Measurements from ENCODE around the gene KIRREL3. TPM values are rescaled to one million over a fixed set of nuclear protein-coding genes. Genes with fewer than 3 reads are reported as not detected.

KIRREL3 gene
- total RNA-seq, 1 donor from 2014 or later: 0.26 TPM

GRCh38 chr11:126896025-126896424, 104.5 kb downstream of the KIRREL3 start:
- DNase-seq (ENCODE audit: low spot score, unreplicated experiment): no peak
- peaks cover 55% of the 10 kb centered on the region for H3K27me3 Mint-ChIP-seq
- no peak for TF ChIP-seq CTCF (IDR thresholded peaks at IDR 0.05; ENCODE audit: unreplicated experiment)
- no peaks in the 10 kb centered on the region for H3K4me1 Mint-ChIP-seq (ENCODE audit: low read depth)
- H3K36me3 Mint-ChIP-seq (ENCODE audit: insufficient read depth): no peaks in the 10 kb centered on the region
- H3K27ac Mint-ChIP-seq: no peak overlapping the region
- no peak overlapping the region for H3K4me3 Mint-ChIP-seq (ENCODE audit: low read depth)
- no peaks in the 10 kb centered on the region for H3K9me3 Mint-ChIP-seq (ENCODE audit: low read depth)

DNA sequence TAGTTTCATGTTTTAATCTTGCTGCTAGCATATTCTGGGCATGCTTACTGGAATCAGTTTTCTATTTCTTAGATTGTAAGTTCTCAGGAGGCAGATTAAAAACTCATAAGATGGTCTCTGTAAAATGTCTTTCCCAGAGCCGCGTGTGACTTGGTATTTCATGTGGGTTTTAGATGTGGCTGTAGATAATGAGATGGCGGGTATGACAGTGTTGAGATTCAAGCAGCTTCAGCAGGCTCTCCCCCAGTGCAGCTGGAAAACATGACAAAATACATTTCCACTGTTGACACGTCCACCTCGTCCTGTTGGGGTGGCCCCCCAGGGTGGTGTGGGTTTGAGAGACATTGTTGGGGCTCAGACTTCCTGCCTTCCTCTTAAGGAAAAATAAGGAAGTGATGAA, 106.8 kb downstream of the KIRREL3 start:
- no peak overlapping the region for H3K27ac Mint-ChIP-seq
- H3K9me3 Mint-ChIP-seq (ENCODE audit: low read depth): no peaks in the 10 kb centered on the region
- TF ChIP-seq CTCF (IDR thresholded peaks at IDR 0.05; ENCODE audit: unreplicated experiment): no peak
- no peaks in the 10 kb centered on the region for H3K4me1 Mint-ChIP-seq (ENCODE audit: low read depth)
- peaks cover 59% of the 10 kb centered on the region for H3K27me3 Mint-ChIP-seq
- H3K4me3 Mint-ChIP-seq (ENCODE audit: low read depth): no peak overlapping the region
- no peaks in the 10 kb centered on the region for H3K36me3 Mint-ChIP-seq (ENCODE audit: insufficient read depth)
- no peak for DNase-seq (ENCODE audit: low spot score, unreplicated experiment)

DNA sequence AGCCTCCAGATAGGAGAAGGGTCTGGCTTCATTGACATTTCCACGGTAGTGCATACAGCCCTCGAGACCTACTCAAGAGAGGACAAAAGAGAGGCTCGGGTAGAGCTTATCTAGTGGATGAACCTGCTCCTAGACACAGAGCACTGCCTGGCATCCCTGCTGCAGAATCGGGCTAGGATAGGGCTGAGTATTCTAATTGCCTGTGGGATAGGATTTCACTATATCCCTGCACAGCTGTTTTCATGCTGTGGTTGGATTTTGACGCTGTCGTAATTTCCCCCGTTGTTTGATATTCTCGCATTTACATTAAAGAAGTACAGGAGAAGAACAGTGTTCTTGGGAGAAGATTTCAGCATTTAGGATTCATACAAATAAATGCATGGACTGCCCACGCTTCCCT, 107.8 kb downstream of the KIRREL3 start:
- no peak overlapping the region for H3K4me3 Mint-ChIP-seq (ENCODE audit: low read depth)
- no peak overlapping the region for H3K27ac Mint-ChIP-seq
- no peaks in the 10 kb centered on the region for H3K4me1 Mint-ChIP-seq (ENCODE audit: low read depth)
- no peak for TF ChIP-seq CTCF (IDR thresholded peaks at IDR 0.05; ENCODE audit: unreplicated experiment)
- H3K27me3 Mint-ChIP-seq: peaks cover 54% of the 10 kb centered on the region
- no peaks in the 10 kb centered on the region for H3K36me3 Mint-ChIP-seq (ENCODE audit: insufficient read depth)
- no peaks in the 10 kb centered on the region for H3K9me3 Mint-ChIP-seq (ENCODE audit: low read depth)
- DNase-seq (ENCODE audit: low spot score, unreplicated experiment): no peak

DNA sequence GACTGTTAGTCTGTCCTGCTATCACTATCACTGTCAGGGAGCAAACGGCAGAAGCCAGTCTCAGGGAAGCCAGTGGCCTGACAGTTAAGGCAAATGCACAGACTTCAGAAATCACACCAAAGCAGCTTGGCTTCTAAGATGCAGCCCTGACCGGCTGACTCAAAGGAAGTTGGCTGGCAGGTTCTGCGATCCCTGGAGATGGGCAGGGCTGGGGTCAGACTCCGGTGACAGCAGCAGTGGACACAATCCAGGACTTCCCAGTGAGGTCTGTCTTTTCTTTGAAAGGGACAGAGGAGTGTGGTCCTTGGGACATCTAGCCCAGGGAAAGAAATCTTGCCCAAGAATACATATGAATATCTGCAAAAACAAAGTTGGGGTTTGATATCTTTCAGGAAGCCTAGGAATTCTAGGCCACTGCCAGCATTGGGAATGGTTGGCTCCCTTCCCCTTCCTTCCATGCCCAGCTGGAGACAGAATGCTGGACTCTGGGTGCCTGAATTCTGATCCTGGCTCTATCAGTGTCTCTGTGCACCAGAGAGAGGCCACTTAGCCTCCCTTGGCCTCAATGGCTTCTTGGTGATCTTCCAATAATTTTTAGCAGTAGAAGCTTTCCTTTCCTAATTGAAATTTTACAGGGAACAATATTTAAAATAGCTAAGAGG, 108.9 kb downstream of the KIRREL3 start:
- no peak overlapping the region for H3K4me3 Mint-ChIP-seq (ENCODE audit: low read depth)
- H3K36me3 Mint-ChIP-seq (ENCODE audit: insufficient read depth): no peaks in the 10 kb centered on the region
- H3K27ac Mint-ChIP-seq: no peak overlapping the region
- H3K4me1 Mint-ChIP-seq (ENCODE audit: low read depth): no peaks in the 10 kb centered on the region
- no peaks in the 10 kb centered on the region for H3K9me3 Mint-ChIP-seq (ENCODE audit: low read depth)
- peaks cover 56% of the 10 kb centered on the region for H3K27me3 Mint-ChIP-seq
- no peak for TF ChIP-seq CTCF (IDR thresholded peaks at IDR 0.05; ENCODE audit: unreplicated experiment)
- no peak for DNase-seq (ENCODE audit: low spot score, unreplicated experiment)

DNA sequence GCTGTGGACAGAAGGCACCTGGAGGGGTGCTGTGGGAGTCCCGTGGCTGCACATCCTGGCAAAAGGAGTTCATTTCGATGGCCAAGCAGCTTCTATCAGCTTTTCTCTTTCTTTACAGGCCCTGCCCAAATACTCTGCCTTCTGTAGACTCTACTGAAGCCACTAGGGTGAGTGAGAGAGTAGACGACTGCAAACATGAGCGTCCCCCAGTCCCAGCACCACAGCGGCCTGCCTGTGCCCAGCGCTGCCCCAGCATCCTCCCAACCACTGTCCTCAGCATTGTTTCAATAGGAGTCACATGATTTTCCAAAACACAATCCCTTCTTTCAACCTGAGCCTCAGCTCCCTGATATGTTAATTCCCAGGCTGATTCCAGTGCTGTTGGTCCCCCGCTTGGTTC, 110.0 kb downstream of the KIRREL3 start:
- TF ChIP-seq CTCF (IDR thresholded peaks at IDR 0.05; ENCODE audit: unreplicated experiment): peak; percentile 27

More for the DNA sequence above, 110.0 kb downstream of the KIRREL3 start:
- Mint-ChIP-seq H3K27ac (no peak overlapping the region), H3K9me3 (ENCODE audit: low read depth) (no peaks in the 10 kb centered on the region), H3K27me3 (peaks cover 61% of the 10 kb centered on the region), H3K4me3 (ENCODE audit: low read depth) (no peak overlapping the region), H3K36me3 (ENCODE audit: insufficient read depth) (no peaks in the 10 kb centered on the region), H3K4me1 (ENCODE audit: low read depth) (no peaks in the 10 kb centered on the region)
- DNase-seq (ENCODE audit: low spot score, unreplicated experiment): no peak

All from progenitor cell of endocrine pancreas (in vitro differentiated cells).